NK-92 treated with Interleukin-12 subunit alpha and Interleukin-12 subunit beta, amount 100 ng/mL, for 24 hours (cell line): ENCODE measurements around the gene KCNMA1.
"Not testable (repeated sequence)": the region's sequence is repeated elsewhere in the genome, so short reads cannot be mapped to it uniquely, and the experiment has no call there.

ENCODE experiments used
- DNase-seq: peaks from one replicate; lab custom pipeline; 2025; lab: John Stamatoyannopoulos, UW

The KCNMA1 gene

DNA sequence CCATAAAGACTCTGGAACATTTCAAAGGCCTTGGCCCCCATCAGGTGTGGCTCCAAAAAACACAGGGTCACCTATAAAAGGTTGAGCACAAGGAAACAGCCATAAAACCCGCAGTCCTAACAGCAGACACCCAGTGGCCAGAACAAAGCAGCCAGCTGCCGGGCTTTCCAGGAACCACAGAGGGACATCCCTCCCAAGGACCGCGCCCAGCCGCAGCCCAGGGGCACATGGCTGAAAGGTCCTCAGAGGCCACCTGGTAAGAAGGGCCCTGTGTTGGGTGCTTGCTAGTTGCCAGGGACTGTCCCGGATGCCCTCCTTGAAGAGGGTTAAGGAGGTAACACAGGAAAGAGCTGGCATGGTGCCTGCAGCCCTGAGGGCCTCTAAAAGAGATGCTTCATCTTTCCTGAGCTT is 32.7 kb downstream of the KCNMA1 start:
- no peak for DNase-seq

DNA sequence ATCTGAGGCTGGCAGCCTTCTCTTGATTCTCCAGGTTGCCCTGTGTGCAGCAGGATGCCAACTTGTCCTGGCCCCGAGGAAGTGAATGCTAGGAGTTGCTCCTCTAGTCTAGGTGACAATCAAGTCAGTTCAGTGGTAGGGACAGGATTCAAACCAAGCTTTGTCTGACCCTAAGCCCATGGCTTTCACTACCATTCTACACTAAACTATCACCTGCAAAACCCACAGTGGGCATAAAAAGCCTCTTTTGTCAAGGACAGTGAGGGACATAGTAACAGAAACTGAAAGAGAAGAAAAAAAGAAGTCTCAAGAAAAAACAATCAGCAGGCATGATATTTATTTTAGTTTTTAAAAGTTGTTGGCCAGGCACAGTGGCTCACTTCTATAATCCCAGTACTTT is 33.5 kb downstream of the KCNMA1 start:
- DNase-seq, result no peak

DNA sequence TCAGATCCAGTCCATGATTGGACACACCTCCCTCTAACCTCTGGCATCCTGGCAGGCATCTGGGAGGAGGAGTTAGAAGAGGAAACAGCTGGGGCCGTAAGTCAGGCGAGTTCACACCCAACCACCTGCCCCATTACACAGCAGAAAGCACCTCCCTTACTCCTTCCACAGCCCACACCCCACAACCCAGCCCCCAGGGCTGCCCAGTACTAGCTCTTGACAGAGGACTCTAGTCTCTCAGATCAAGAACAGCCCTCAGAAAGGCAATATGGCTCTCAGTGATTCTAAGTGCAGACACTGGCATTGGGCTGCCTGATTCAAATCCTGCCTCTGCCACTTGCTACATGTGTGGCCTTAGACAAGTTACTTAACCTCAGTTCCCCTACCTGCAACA is 34.1 kb downstream of the KCNMA1 start:
- DNase-seq, result no peak

DNA sequence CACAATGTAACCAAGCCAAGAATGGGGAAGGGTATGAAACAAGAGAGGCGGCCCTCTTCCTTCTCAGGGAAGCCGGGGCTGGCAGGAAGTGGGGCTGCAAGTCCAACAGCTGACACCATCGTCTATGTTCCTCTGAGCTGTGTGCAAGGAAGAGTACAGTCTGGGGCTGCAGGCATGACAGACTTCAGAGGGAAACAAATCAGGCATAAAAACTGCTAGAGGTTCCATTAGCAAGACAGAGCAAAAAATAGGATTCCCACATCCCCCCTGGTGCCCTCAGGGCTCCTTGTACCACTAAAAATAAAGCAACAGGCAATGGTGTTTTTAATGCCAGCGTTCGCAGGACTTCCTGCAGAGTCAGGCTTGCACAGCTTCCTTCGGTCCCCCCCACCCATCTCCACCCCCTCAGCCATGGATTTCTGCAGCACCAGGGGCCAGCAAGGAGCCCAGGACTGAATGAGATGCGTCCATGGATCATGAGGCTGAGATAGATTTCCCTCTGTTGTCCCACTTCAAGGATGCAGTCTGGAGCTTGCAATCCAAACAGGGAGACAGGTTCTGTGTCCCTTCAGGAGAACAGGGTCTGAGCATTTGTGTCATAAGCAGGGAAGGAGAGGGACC is 34.6 kb downstream of the KCNMA1 start:
- no peak for DNase-seq

DNA sequence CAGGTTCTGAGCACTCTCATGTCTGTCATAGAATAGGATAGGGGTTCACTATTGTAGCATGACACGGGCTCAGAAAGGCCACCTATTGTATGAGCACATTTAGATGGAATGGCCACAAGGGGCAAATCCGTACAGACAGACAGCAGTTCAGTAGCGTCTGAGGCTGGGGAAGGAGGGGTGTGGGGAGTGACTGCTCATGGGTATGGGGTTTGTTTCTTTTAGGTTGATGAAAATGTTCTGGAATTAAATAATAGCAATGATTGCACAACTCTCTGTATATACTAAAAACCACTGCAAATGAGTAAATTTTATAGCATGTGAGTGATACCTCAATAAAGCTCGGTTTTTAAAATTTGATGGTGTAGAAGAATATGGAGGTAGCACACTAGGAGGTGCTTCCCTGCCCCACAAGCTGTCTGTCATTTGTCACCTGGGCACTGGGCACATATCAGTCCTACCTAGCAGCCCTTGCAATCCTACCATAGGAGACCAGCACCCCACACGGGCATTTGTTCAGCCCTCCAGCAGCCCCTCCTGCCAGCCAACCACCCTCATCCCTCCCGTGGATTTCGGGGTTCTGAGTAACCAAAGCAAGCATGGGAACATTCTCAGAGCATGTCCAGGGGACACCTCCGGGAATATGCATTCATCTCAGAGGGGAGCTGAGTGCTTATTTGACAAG is 35.2 kb downstream of the KCNMA1 start:
- DNase-seq, result no peak

DNA sequence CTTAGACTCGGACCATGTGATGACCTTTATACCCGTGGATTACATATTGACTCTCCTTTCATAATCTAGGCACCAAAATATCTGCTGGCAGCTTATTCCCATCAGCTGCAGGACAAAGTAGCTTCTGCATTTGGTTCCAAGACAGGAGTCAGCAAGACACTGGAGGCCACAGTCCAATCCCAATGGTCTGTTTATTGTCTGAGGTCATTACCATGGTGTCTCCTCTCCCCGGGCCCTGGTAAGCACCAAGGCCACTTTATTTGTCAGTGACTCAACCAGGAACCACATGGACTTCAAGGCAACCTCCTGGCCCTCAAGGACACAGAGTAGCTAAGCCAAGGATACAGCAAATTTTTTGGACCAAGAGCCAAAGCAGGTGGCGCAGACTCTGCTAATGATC is 36.1 kb downstream of the KCNMA1 start:
- DNase-seq, result no peak

DNA sequence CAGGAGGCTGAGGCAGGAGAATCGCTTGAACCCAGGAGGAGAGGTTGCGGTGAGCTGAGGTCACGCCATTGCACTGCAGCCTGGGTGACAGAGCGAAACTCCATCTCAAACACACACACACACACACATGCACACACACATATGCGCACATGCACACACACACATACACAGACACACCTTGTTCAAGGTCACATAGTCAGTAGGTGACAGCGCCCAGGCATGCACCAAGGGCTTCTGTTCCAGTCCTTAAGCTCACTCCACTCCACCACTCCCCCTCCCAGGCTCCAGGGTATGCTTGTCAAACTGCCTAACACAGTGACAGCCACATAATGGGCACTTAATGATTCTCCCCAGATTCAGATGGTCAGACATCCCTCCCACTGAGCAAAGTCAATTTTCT is 37.0 kb downstream of the KCNMA1 start:
- no peak for DNase-seq

DNA sequence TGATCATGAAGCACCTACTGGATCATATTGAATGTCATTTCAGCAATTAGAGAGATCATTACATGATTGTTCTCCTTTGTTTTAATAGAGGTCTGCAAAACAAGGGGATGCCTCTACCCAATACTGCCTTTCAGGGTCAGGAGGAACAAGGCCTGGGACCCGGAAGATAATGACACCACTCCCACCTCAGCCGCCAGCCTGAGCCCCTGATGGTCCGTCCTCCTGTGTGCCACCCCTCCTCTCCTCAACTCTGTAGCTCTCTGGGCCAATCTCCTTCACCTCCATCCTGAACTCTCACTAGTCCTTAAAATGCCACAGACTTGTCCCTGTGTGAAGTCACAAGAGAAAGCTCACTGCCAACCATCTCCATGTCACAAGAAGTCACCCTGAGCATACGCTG is 38.0 kb downstream of the KCNMA1 start:
- DNase-seq, result no peak

DNA sequence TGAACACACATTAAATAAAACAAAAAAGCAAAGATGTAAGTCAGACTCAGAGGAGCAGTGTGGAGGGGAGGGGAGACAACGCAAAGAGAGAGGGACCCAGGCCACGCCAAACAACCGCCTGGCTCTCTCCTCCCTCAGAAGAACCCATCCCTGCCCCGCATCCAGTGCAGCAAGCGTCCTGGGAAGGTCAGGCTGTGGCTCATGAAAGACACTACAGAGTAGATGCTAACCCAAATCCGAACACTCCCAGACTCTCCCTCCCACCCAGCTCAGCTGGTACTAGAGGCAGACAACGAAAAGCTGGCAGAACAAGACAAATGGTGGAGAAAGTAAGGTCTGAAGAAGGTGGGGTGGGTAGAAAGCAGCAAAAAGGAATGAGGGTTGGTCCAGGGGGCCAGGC is 39.0 kb downstream of the KCNMA1 start:
- no peak for DNase-seq

DNA sequence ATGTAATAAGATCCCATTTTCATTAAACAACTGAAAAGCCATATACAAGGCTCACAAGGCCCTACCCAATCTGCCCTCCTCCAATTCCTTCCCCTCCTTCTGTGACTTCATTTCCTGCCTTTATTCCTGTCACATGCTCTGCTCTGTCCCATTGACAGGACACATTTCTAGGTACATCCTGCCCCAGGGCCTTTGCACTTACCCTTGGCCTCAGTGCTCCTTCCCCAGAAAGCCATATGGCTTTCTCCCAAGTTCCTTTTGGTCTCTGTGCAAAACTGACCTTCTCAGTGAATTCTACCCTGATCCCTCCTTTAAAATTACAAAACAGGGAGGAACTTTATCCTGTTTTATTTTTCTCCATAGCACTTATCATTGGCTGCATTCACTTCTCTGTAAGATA is 40.0 kb downstream of the KCNMA1 start:
- DNase-seq, result no peak

DNA sequence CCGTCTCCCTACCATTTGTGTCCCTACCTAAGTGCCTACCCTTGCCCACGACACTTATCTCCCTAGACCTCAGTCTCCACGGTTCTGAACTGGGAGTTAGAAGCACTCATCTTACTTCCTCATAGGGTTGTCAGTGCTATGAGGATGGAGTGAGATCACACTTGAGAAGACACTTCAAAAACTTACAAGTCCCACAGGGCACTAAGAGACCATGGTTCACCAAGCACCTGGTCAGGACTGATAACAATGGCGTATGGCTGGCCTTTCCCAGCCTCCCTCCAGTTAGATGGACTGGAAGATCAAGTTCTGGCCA is 43.2 kb downstream of the KCNMA1 start:
- no peak for DNase-seq

DNA sequence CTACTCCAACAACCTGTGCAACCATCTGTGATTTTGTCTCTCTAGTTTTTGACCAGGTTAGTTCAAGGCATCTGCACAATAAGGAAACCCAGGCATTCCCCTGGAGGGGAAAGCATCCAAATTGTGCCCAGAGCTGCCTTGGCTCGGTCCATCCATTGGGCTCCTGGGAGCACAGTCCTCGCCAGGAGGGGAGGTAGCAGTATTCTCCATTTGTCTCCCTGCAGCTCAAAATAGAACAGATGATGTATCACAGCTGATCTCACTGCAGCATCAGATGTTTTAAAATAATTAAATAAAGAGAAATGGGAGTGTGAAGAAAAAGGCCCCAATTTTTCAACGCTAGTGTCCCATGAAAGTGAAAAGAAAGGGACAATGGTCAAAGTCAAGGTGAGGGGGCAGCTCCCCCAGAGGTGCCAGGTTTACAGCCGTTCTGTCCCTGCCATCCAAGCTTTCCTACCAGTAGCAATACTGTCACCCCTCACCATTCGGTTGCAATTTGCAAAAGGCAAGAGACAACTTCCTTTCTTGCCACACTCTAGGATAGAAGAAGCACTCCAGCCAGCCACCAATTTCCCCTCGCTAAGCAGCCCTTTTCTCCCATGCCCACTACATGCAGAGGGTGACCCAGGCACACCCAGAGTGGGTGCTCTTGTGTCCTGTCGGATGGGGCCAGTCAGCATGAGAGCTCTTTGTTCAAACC is 43.7 kb downstream of the KCNMA1 start:
- no peak for DNase-seq

DNA sequence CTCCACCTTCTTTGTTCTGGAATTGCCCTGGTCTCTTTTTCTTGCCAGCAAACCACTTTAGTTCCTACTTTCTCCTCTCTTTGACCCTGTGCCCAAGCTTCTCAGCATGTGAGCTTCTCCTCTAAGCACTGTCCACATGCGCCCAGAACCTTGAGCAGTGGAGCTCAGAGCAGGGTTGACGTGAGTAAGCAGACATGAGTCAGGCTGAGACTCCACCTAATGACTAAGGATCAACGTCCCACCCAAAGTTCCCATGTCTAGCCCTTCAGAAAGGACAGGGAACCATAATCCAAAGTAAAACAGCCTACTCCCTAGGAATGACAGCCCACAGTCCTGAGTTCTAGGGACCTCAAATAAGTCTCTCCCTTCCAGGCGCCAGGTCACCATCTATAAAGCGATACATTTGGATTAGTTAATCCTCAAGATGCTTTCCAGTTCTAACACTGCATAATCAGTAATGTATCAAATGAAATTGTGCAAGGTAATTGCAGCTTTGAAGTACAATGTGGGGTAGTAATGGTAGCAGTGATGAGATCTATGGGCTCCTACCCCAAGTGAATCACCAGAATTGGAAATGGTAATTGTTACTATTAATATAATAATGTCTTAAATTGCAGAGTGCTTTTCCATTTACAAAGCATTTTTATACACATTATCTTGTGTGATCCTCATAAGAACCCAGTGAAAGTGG is 44.5 kb downstream of the KCNMA1 start:
- DNase-seq, result no peak

DNA sequence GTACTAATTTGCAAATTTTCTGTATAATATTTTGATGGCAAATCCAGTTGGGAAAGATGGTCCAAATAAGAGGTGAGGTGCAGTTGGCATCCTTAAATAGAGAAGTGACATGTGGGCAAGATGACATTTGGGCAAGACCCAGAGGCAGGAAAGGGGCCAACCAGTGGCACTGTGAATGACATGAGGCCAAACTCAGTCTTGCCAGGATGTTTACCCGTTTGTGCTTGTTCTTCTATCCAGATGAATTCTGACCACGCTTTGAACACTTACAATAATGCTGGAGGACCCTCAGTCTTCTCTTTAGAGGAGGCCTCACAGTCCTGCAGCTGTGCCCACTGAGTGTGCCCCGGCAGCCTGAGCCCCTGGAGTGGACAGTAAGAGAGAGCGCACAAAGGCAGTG is 45.1 kb downstream of the KCNMA1 start:
- no peak for DNase-seq

DNA sequence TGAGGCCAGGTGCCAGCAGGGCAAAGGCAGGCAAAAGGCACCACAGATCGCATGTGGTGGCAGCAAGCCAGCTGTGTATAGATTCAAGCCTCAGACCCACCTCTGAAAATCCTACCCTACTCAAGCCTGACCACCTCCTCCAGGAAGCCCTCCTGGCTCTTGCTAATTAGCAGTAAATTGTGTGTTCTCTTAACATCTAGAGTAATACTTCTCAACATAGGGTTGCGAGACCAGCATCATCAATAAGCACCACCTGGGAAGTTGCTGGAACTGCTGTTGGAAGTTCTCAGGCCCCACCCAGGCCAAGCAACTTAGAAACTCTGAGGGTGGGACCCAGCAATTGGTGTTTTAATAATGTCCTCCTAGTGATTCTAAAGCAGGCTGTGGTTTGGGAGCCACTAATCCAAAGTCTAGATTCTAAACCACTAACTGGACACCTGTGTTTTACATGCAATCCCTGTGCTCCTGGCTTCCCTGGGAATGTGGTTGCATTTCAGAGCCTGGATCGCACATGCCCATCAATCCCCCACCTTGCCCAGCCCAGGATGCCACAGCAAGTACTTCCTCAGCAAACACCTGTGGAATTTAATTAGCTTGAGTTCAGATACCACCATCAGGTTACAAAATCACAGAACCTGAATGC is 46.2 kb downstream of the KCNMA1 start:
- DNase-seq, result no peak

DNA sequence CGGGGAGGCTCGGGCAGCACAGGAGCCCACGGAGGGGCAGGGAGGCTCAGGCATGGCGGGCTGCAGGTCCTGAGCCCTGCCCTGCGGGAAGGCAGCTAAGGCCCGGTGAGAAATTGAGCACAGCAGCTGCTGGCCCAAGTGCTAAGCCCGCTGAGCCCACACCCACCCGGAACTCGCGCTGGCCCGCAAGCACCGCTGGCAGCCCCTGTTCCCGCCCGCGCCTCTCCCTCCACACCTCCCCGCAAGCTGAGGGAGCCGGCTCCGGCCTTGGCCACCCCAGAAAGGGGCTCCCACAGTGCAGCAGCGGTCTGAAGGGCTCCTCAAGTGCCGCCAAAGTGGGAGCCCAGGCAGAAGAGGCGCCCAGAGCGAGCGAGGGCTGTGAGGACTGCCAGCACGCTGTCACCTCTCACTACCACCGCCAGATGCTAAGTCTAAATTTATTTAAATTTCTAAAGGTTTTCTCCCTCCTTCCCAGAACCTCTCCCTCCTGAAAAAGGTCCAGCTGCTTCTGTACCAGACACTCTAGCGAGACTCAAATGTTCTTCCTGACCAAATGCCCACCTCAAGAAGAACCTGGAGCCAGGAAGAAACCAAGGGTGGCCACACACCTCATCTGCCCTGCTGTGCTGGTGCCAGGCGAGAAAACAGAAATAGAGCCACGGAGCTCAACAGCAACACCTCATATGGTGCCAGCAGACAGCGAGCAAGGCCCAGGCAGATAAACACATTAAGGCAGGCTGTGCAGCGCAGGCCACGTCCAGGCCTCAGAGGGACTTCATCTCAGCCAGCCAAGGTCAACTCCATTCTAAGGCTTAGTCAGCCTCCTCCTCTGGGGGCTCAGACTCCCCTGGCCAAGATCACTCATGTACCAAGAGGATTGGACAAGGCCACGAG is 47.0 kb downstream of the KCNMA1 start:
- DNase-seq, result no peak

DNA sequence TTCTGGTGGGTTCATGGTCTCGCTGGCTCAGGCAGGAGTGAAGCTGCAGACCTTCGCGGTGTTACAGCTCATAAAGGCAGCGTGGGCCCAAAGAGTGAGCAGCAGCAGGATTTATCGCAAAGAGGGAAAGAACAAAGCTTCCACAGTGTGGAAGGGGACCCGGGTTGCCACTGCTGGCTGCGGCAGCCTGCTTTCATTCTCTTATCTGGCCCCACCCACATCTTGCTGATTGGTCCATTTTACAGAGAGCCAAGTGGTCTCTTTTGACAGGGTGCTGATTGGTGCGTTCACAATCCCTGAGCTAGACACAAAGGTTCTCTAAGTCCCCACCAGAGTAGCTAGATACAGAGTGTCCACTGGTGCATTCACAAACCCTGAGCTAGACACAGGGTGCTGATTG is 47.9 kb downstream of the KCNMA1 start:
- not testable (repeated sequence) for DNase-seq

DNA sequence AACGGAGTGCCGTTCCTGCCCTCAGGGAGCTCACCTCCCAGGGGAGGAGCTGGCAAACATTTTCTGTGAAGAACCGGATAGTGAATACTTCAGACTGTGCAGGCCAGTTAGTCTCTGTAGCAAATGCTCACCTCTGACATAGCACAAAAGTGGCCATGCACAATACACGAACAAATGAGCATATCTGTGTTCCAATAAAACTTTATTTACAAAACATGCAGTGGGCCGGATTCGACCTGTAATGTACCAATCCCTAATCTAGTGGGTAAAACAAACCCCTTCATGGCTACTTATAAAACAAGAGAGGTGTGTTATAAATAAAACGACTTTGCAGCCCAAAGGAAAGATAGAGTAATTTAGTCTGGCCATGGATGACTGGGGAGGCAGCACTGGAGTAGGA is 48.7 kb downstream of the KCNMA1 start:
- DNase-seq, result no peak

DNA sequence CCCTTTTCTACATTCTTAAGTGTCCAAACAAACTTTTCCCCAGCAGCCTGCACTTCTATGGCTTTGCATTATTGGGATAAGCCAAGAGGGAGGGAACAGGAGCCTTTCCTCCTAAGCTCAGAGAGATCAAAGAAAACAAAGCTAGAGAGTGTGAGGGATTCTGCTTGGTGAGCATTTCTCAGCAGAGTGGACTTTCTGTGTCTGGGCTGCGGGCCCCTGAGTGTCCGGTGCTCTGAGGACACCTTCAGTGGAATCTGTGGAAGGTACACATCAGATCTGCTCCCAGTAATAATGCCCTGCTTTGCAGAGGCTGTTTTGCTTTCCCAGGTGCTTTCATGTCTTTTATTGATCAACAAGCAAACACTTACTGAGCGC is 50.2 kb downstream of the KCNMA1 start:
- no peak for DNase-seq

DNA sequence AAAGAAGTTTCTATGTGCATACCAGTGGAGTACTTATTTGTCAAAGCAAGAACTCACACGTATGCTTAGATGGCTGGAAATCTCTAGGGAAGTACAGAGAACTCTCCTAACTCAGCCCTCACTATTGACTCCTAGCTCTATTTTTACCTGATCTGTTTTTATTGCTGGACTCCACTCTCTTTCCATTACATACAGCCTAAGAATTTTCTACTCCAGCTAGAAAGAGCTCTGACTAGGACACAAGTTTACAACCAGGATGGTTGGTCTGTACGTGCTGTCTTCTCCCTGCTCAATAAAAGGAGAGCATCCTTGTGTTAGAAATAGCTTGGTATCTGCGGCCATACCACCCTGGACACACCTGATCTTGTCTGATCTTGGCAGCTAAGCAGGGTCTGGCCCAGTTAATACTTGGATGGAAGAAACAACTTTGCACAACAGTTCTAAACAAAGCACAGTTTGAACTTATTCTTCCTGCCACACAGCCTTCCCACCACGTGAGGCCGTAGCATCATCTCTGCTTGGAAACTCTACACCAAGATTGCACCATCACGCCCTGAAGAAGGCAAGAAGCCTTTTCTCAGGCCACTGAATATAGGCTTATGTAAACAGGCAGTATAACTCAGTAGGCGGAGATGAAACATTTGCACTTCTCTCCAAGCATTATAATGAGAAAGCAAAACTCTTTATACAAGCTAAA is 50.7 kb downstream of the KCNMA1 start:
- no peak for DNase-seq

DNA sequence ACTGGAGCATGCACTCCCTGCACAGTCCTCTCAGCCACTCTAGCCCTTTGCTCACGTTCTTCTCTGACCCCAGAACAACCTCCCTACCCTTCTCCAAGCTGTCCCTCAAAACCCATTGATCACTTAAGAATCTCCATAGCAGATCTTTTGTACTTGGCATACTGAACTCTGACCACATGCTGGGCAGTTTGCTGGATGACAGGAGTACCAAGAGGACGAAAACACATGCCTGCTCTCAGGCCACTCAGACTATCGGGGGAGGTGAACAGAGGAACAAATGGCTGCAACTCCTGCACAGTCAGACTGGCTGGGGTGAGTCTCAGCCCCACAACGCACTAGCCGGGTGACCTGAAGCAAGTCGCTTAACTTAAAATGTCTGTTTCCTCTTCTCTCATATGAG is 52.7 kb downstream of the KCNMA1 start:
- no peak for DNase-seq
